HepG2 (cell line): Measurements from ENCODE around the gene IL22RA1. TPM values are rescaled to one million over a fixed set of nuclear protein-coding genes. Genes with fewer than 3 reads are reported as not detected.

Experiments used
- DPF2 ChIP-seq: sonication (generic); formaldehyde crosslinking; IDR thresholded peaks from 2 replicates; pipeline ENCODE4 v1.4.0; 2020; ENCODE audit warnings: mild to moderate bottlenecking, low read depth, missing genetic modification reagents, borderline replicate concordance
- FOXA3 ChIP-seq: IDR thresholded peaks from 2 replicates; pipeline ENCODE4 v1.6.1; 2016; ENCODE audit warnings: missing genetic modification reagents, missing compliant biosample characterization
- HDAC2 ChIP-seq: sonication (generic); formaldehyde crosslinking; IDR thresholded peaks from 2 replicates; pipeline ENCODE4 v1.4.0; 2020; ENCODE audit warnings: missing genetic modification reagents
- JDP2 ChIP-seq: sonication (generic); formaldehyde crosslinking; IDR thresholded peaks from 2 replicates; pipeline ENCODE4 v1.8.1; 2022; ENCODE audit warnings: missing genetic modification reagents, borderline replicate concordance
- KLF6 ChIP-seq: IDR thresholded peaks from 2 replicates; pipeline ENCODE4 v1.8.0; 2016; ENCODE audit warnings: missing biosample characterization, missing genetic modification reagents
- ZFY ChIP-seq: sonication (generic); formaldehyde crosslinking; IDR thresholded peaks from 2 replicates; pipeline ENCODE4 v1.4.0; 2020; ENCODE audit warnings: missing genetic modification reagents
- ZHX1 ChIP-seq: sonication (generic); formaldehyde crosslinking; IDR thresholded peaks from 2 replicates; pipeline ENCODE4 v1.8.1; 2022; ENCODE audit warnings: low read depth, mild to moderate bottlenecking, missing genetic modification reagents
- ZNF101 ChIP-seq: sonication (generic); formaldehyde crosslinking; IDR thresholded peaks from 2 replicates; pipeline ENCODE4 v1.4.0; 2020; ENCODE audit warnings: mild to moderate bottlenecking, low read depth, missing genetic modification reagents, borderline replicate concordance
- ZNF30 ChIP-seq: sonication (generic); formaldehyde crosslinking; IDR thresholded peaks from 2 replicates; pipeline ENCODE4 v1.5.0; 2020; ENCODE audit warnings: mild to moderate bottlenecking, missing genetic modification reagents
- ZNF616 ChIP-seq: sonication (generic); formaldehyde crosslinking; IDR thresholded peaks from 2 replicates; pipeline ENCODE4 v1.5.0; 2020; ENCODE audit warnings: low read depth, mild to moderate bottlenecking, missing genetic modification reagents
- ZNF691 ChIP-seq: sonication (generic); formaldehyde crosslinking; IDR thresholded peaks from 2 replicates; pipeline ENCODE4 v1.4.0; 2020; ENCODE audit warnings: missing genetic modification reagents, low read depth, mild to moderate bottlenecking, borderline replicate concordance
- ZNF891 ChIP-seq: sonication (generic); formaldehyde crosslinking; IDR thresholded peaks from 2 replicates; pipeline ENCODE4 v1.5.0; 2020; ENCODE audit warnings: mild to moderate bottlenecking, missing genetic modification reagents
- polyA plus RNA-seq, 8 experiments: library from polyadenylated mRNA; depleted of rRNA in 3 of 8; stranded (reverse) in 7 of 8; unstranded in 1 of 8; fragments of >200 nt; fragmentation: Illumina TruSeq in 4 of 8; extraction: Trizol in 4 of 8; gene quantifications; 2 replicates each; pipeline versions ENCODE4 v1.2.1 to v1.2.3, GENCODE V29; 2011 to 2016; ENCODE audit warnings: low read depth in 4 of 8, missing spikeins in 1 of 8, mixed read lengths in 1 of 8; ENCODE audit not compliant: insufficient read depth in 1 of 8
- total RNA-seq, 5 experiments: library from RNA; depleted of rRNA; stranded (reverse); fragments of >200 nt; fragmentation: Illumina TruSeq; extraction: Trizol; gene quantifications; 2 replicates each; pipeline ENCODE4 v1.2.3, GENCODE V29; 2016; ENCODE audit warnings: low read depth in 1 of 5
- TF ChIP-seq, protein P1 (sequence below): sonication (generic); formaldehyde crosslinking; IDR thresholded peaks from 2 replicates; pipeline ENCODE4 v1.9.0; 2022; ENCODE audit warnings: low read depth, missing genetic modification reagents
- TF ChIP-seq, protein P2 (sequence below): sonication (generic); IDR thresholded peaks from 2 replicates; pipeline ENCODE4 v1.6.1; 2016; ENCODE audit warnings: low read depth, borderline replicate concordance
- TF ChIP-seq, protein P3 (sequence below): conservative IDR thresholded peaks from 2 replicates; pipeline ENCODE4 v1.6.1; 2018; ENCODE audit warnings: missing genetic modification reagents
- TF ChIP-seq, protein P4 (sequence below): IDR thresholded peaks from 2 replicates; pipeline ENCODE4 v1.6.1; 2016; ENCODE audit warnings: missing compliant biosample characterization, missing genetic modification reagents, borderline replicate concordance

Gene IL22RA1
- total and polyA plus RNA-seq, 2 of the 13 experiments (the other 11 are each of a cell fraction or from before 2014, with no cell fraction given): 4.4 to 10.2 TPM

DNA sequence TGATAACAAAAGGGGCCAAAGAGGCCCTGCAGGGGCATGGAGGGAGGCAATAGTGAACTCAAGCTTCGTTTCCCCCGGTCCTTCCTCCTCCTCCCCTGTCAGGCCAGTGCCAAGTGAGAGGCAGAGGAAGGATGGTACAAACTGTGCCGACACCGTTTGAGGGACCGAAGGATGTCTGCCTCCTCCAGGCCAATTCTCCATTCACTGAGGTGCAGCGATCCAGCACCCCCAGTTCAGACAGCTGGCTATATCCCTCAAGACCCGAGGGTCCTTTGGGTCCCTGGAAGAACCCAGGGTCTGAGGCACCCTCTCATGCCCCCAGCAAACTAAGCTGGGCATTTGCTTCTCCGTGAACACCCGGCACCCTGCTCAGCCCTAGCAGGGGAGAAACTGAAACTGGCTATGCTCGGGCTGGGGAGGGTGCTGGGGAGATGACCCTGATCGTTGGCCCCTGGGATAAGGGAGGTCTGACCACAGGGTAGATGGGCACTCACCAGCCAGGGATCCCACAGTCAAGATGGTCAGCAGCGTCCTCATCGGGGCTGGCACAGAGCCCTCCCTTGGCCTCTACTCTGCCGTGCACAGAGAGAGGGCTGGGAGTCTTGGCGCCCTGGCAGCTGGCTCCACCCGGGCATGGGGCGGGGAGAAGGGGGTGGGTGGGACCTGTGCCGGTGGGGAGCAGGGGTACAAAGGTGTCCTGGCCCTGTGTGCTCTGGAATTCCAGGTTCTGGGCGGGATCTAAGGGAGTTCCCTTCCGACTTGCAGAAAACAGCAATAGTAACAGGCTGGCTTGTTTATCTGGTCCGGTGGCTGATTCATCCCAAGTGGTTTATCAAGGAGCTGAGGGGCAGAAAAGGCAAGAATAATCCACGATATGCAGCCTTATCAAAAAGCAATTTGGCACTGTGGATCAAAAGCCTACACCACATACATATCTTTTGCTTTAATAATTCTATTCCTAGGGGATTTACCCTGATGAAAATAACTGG is at the start of gene IL22RA1 (continued):
- TF ChIP-seq ZHX1 (CRISPR knock-in tag) (no peak), FOXA3 (CRISPR knock-in tag) (no peak; the same call in 1 of the 2 replicates), JDP2 (CRISPR knock-in tag) (no peak), HDAC2 (CRISPR knock-in tag) (0 out of 2 replicates have a peak, but pooled peaks have one; percentile 30), ZFY (peak; percentile 26; the same call in 1 of the 2 replicates), KLF6 (CRISPR knock-in tag) (no peak), ZNF691 (CRISPR knock-in tag) (no peak), ZNF30 (CRISPR knock-in tag) (no peak), ZNF101 (CRISPR knock-in tag) (no peak), ZNF616 (CRISPR knock-in tag) (no peak), DPF2 (CRISPR knock-in tag) (no peak), ZNF891 (CRISPR knock-in tag) (0 out of 2 replicates have a peak, but pooled peaks have one; percentile 28)
- TF ChIP-seq, protein P1, sequence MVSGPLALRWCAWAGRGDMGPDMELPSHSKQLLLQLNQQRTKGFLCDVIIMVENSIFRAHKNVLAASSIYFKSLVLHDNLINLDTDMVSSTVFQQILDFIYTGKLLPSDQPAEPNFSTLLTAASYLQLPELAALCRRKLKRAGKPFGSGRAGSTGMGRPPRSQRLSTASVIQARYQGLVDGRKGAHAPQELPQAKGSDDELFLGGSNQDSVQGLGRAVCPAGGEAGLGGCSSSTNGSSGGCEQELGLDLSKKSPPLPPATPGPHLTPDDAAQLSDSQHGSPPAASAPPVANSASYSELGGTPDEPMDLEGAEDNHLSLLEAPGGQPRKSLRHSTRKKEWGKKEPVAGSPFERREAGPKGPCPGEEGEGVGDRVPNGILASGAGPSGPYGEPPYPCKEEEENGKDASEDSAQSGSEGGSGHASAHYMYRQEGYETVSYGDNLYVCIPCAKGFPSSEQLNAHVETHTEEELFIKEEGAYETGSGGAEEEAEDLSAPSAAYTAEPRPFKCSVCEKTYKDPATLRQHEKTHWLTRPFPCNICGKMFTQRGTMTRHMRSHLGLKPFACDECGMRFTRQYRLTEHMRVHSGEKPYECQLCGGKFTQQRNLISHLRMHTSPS (CRISPR knock-in tag): peak; percentile 80; the same call in 1 of the 2 replicates
- TF ChIP-seq, protein P2, sequence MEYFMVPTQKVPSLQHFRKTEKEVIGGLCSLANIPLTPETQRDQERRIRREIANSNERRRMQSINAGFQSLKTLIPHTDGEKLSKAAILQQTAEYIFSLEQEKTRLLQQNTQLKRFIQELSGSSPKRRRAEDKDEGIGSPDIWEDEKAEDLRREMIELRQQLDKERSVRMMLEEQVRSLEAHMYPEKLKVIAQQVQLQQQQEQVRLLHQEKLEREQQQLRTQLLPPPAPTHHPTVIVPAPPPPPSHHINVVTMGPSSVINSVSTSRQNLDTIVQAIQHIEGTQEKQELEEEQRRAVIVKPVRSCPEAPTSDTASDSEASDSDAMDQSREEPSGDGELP: peak; percentile 16; the same call in 1 of the 2 replicates
- TF ChIP-seq, protein P3, sequence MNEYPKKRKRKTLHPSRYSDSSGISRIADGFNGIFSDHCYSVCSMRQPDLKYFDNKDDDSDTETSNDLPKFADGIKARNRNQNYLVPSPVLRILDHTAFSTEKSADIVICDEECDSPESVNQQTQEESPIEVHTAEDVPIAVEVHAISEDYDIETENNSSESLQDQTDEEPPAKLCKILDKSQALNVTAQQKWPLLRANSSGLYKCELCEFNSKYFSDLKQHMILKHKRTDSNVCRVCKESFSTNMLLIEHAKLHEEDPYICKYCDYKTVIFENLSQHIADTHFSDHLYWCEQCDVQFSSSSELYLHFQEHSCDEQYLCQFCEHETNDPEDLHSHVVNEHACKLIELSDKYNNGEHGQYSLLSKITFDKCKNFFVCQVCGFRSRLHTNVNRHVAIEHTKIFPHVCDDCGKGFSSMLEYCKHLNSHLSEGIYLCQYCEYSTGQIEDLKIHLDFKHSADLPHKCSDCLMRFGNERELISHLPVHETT: no peak
- TF ChIP-seq, protein P4, sequence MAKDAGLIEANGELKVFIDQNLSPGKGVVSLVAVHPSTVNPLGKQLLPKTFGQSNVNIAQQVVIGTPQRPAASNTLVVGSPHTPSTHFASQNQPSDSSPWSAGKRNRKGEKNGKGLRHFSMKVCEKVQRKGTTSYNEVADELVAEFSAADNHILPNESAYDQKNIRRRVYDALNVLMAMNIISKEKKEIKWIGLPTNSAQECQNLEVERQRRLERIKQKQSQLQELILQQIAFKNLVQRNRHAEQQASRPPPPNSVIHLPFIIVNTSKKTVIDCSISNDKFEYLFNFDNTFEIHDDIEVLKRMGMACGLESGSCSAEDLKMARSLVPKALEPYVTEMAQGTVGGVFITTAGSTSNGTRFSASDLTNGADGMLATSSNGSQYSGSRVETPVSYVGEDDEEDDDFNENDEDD (CRISPR knock-in tag): no peak
